Fibroblast of the aortic adventitia (primary cell): ENCODE measurements around the gene UBE2L3. TPM values are rescaled to one million over a fixed set of nuclear protein-coding genes. Genes with fewer than 3 reads are reported as not detected.

Experiments
- DNase-seq: peaks from one replicate; pipeline ENCODE4 v3.0.0-alpha.2; 2010; ENCODE audit warnings: low read depth
- H3K4me3 ChIP-seq: 2 replicates; pipeline ENCODE4 v1.5.1; 2011; ENCODE audit warnings: low read depth, mild to moderate bottlenecking, control low read depth, low read length, moderate library complexity
- CTCF ChIP-seq: IDR thresholded peaks from 2 replicates; pipeline ENCODE4 v1.5.1; 2011; ENCODE audit warnings: mild to moderate bottlenecking, low read length, control low read depth, inconsistent platforms; ENCODE audit not compliant: insufficient read depth
- total RNA-seq: library from RNA; depleted of rRNA; stranded (reverse); fragments of >200 nt; gene quantifications from 2 replicates; pipeline ENCODE4 v1.2.3, GENCODE V29; 2012; ENCODE audit warnings: low replicate concordance

The UBE2L3 gene
- total RNA-seq, 1 donor: 59.7 TPM

GRCh38 chr22:21621025-21621424, 53.5 kb downstream of the UBE2L3 start:
- no peak overlapping the region for H3K4me3 ChIP-seq
- DNase-seq: no peak
- no peak for TF ChIP-seq CTCF

- no peak for DNase-seq
- H3K4me3 ChIP-seq: no peak overlapping the region
- no peak for TF ChIP-seq CTCF
These were observed 54.8 kb downstream of the UBE2L3 start for GRCh38 chr22:21622011-21622918.

- DNase-seq: no peak
- no peak for TF ChIP-seq CTCF
- H3K4me3 ChIP-seq: no peak overlapping the region
These were observed 55.6 kb downstream of the UBE2L3 start for GRCh38 chr22:21622919-21623647.

- no peak for DNase-seq
- H3K4me3 ChIP-seq: no peak overlapping the region
- no peak for TF ChIP-seq CTCF
These were observed 56.1 kb downstream of the UBE2L3 start for GRCh38 chr22:21623648-21623970.

- H3K4me3 ChIP-seq: no peak overlapping the region
- TF ChIP-seq CTCF: peak; percentile 45
- DNase-seq: peak; percentile 37
These were observed 56.8 kb downstream of the UBE2L3 start for GRCh38 chr22:21624120-21624879.

- no peak for DNase-seq
- no peak overlapping the region for H3K4me3 ChIP-seq
- TF ChIP-seq CTCF: no peak
These were observed 57.6 kb downstream of the UBE2L3 start for GRCh38 chr22:21624880-21625791.
